Measurements from ENCODE around the gene IKZF2.
A peak's percentile ranks its signal among the peaks of the same experiment; 100 is the strongest.

IKZF2 gene

DNA sequence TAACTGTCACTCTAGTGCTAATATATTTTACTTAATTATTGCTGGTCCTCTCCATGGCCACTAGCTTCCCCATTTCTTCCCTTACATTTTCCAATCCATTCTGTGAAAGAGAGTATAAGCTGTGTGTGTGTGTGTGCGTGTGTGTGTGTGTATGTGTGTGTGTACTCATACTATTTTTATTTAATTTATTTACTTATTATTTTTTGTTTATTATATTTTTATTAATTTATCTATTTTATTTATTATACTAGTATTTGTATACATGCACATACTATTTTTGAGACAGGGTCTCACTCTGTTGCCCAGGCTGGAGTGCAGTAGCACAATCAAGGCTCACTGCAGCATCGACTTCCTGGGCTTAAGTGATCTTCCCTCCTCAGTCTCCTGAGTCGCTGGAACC is 59.6 kb downstream of the IKZF2 start:
- DNase-seq, result no peak

DNA sequence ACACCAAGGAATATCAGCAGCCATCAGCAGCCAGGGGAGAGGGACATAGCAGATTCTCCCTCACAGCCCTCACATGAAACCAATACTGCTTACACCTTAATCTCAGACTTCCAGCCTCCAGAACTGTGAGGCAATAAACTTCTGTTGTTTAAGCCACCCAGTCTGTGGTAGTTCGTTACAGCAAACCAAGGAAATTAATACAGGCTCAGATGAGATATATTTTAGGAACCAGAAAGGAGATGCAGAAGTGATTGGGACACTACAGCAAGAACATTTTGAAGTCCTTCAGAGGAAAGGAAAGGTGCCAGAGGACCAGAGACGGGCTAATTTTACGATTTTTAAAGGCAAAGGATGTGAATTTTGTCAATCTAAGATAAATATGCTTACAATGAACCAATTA is 60.6 kb downstream of the IKZF2 start:
- DNase-seq, result no peak

DNA sequence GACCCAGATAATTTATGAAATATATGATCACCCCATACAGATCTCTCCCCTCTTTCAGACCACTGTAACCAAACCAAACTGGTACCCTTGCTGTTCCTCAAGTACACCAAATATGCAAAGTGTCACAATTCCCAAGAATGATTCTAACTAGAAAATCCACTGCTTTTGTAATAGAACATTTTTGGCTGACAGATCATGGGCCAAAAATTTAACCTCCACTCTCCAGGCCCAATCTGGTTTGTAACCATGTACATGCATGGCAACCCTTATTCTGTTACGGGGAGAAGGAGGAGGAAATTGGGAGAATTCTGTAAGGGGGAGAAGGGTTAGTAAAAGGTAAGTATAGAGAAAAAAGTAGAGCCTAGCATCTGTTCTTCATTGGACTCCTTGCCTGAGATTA is 62.0 kb downstream of the IKZF2 start:
- DNase-seq, result no peak

DNA sequence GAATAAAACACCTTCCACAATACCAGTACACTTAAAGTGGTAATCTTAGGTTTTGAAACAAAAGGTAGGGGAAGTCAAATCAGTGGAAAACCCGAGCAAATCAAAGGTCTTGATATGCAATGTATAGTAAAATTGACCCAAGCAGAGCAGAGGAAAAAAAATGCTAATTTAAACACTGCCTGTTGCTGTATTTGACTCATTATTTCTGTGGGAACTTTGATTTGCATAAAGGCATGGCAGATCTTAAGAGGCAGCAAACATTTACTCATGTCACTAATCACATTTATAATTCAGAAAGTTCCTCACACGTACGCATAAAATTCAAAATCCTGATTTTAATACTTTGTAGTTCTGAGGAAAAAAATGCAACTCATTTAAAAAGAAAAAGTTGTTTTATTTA is 64.4 kb downstream of the IKZF2 start:
- no peak for DNase-seq

DNA sequence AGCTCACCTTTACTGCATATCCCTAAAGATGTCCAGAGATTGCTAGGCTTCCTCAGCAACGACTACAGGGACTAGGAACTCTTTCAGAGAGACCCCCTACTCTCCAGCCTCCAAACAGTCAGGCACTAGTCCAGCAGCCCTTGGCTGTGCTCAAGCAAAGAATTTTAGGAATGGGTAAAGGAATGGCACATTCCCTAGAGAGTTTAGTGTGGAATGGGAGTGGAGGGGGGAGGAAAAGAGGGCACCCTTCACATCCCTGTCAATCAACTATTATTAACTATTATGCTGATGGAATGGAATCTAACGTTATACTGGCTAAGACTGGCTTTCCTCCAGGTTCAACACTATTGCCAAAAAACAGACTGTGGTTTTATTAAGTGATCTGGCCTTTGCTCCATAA is 64.8 kb downstream of the IKZF2 start:
- DNase-seq, result no peak

DNA sequence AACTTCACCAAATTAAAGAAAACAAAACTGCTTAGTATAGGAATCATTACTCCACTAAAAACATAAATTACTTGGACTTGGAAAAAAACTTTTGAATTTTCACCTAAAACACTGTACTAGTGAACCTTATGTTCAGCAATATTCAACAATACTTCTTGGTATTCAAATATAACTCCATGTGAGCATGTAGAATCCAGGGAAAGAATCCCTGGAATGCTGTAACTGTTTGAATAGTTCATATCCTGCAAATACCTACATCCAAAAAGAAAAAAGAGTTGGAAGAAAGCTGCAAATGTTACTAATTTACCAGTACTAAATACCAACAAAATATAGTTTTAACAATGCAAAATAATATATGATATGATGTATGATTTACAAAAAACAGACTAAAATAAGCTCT is 65.4 kb downstream of the IKZF2 start:
- DNase-seq, result no peak

DNA sequence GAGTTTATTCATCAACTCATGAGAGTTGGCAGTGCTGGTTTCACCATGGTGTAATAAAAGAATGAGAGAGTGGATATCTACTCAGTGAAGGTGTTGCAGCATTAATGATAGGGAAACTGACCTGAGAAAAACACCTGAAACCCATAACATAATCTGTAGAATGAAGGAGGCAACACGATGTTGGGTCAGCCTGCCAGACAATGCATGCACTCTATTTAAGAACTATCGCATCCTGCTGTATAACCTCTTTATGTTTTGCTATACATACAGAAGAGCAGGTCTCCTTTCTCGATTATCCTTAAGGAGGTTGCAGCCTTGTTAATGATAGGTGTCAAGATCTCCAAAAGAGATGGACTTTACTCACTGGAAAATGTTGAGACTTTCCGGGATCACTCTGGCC is 65.9 kb downstream of the IKZF2 start:
- no peak for DNase-seq

DNA sequence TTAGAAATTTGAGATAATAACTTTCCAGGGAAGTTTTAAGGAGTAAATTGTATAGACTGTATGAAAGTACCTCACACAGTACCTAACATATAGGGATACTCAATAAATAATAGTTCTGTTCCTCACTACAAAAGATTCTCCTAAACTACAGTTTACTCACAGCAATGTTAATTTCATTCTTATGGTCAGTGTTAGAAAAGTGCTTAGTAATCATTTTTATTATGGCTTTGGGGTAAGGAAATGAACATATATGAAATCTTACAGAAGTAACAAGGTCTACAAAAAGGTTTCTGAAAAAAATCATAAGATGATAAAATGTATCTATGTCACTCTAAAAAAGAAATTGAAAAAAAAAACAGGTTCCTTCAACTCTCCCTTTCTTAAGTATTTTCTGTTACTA is 67.2 kb downstream of the IKZF2 start:
- DNase-seq, result no peak

DNA sequence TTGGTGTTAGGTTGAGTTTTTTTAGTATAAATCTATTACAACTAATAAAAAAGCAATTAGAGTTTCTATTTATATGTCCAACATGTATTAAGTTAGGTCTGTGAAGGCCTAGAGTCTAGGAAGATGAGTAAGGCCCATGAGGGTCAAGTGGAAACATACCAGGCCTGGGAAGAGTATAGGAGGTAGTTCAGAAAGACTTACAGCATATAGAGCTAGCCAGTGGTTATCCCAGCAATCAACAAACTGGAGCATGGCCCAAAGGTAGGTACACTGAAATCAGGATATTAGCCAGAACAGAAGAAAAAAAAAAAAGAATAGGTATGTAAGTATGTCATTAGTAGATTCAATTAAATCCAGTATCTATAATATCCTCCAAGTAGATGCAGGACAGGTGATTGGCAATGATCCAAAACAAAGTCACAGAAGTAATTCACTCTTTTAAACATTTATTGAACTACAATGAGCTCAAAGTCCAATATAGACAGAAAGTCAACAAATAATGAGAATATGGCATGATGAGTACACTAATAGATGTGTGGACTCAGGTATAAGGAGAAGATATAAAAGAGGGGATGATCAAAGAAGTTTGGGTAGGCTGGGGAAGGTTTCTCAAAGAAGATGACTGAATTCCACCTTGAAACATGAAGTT is 70.3 kb downstream of the IKZF2 start:
- DNase-seq, result no peak

DNA sequence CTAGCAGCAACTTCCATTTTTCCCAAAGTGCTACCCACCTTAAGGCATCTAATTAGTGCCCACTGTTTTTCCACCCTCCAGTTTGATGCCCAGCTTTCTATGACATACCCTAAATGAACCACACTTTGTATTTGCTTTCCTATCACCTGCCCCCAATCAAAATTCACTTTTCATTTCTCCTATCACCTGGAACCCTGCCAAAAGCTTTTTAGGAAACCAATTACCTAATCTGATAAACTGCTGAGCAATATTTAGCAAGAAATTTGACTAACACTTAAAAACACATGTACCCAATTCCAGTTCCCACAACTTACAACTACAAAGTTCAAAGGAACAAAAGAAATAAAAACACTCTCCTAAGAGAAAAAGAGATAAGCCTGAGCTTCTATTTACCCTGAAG is 71.7 kb downstream of the IKZF2 start:
- no peak for DNase-seq

DNA sequence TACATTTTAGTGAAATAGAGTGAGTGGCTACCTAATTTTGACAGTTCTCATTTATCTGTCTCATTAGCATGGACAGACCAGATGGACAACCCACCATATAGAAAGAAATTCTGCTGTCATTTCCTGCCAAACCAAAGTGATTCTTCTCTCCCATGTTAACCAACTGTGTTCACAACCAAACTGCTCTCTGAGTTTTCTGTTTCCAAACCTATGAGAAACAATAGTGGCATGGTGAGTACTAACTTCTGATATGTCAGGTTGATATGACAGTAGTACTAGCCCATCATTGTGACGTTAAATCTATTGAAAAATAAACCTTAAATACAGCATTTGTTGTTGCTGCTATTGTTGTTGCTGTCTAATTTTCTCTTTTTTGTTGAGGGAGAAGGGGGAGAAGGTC is 72.7 kb downstream of the IKZF2 start:
- DNase-seq, result no peak

DNA sequence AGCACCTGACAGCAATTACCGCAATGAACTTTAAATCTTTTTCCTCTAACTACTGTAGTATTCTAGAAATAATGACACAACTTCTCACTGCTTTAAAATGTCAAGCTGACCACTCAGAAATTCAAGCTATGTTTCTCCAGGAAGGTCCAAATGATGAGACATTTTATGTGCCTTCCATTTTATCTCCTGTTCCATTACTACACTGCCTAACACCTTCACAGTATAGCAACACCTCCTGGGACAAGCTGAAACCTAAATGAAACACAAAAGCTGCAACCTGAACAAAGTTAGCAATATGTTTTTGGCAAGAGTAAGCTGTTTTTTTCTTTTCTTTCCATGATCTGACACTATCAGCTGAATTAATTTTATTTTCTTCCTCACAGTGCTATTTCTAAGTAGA is 81.9 kb downstream of the IKZF2 start:
- DNase-seq, result no peak

DNA sequence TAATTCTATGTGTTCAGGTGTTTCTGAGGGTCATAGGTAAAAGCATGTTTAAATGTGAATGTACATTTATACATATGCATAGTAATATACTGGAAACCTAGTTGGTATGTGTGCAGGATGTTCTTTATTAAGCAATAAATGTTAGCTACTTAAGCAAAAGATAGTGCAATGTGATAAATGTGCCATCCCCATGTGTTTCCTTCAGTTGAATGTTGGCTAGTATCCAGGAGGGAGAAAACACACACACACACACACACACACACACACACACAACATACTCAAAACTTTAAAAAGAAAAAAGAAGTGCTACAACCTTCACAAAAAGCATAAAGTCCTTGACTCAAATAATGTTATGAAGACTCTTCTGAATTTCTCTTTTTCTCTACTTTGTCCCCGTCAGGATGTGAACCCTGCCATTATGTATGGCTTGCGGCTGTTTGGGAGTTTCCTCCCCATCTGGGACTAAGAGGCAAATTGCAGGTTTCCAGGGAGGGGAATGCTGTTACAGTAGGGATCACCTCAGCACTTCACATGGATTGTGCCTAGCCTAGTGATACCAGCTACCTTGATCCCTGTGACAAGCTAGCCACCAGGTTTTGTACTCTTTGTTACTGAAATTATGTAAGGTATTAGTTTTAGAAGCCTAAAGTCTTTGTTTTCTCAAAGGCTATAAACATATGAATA is 82.6 kb downstream of the IKZF2 start:
- DNase-seq, result no peak

DNA sequence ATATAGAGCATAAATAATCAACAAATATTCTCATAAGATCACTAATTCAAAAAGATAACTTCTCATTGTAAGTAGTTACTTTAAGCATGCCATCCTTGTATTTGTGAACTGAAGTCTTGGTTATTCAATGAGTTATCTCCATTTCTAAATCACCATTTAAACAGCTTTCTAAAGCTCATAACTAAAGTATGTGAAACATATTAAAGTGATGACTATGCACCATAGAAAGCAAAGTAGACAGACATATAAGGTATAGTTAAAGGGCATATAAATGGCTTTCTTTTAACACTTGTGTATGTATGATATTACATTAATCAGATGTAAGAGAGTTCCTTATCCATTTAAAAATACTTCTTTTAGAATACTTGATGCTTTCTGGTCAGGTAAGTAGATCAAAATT is 83.5 kb downstream of the IKZF2 start:
- DNase-seq, result no peak

DNA sequence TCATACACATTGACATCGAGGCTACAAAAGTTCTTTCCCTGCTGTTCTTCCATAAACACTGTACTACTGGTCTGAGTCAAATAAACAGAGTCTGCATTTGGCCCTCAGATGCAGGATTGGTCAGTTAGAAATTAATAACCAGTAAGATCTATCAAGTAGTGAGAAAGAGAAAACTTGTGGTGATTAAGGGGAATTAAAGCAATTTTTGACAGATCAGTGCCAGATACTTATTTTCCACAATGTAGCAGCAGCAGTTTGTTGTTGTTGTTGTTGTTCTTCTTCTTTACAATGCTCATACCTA is 85.0 kb downstream of the IKZF2 start:
- no peak for DNase-seq

DNA sequence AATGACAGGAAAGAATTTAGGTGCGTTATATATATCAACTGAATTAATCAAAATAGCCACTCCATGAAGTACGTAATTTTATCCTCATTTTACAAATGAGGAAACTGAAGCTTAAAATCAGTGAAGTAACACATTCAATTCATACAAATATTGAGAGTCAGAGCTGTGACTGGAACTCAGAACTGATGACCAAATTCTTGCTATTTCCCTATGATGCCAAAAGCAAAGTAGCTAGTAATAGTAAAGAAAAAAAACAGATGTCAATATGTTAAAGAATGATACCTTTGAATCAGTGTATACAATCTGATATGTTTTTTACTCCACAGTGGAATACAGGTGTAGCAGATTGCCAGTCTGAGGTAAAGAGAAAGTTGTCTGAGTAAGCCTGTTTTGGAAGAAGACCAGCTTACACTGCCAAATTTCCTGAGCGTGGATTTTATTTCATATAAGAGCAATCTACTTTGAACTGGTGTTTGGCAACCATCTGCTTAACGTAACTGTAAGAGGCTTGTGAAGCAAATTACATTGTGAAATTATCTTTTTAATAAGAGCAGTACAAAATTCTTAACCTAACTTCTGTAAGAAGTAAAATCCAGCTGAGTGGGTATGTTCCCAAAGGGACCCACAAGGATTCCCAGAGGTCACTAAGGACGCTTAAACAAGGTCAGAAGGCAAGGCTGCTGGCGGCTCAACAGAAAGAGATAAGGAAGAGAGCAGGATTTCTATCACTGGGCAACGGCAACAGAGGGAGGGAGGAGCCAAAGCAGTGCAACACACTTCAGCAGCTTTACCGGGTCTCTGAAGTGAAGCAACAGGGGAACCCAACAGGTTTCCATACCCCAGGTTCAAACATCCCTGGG is 85.6 kb downstream of the IKZF2 start:
- DNase-seq, result peak; percentile 31

DNA sequence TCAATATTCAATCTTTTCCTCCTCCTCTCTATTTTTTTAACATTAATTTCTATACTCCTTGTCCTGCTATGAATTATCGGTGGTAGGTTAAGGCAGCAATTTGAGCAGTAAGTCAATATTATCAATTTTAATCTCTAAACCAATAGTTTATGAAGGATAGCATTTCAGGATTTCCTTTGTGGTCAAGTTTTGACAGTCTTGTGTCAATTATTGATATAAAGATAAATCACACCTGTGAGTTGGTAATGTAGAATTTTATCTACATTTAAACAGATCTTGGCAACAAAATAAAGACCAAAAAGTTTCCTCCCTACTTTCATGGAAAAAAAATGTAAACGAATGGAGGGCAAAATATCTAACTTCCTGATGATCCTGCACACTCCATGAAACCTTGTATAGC is 87.3 kb downstream of the IKZF2 start:
- DNase-seq, result no peak

DNA sequence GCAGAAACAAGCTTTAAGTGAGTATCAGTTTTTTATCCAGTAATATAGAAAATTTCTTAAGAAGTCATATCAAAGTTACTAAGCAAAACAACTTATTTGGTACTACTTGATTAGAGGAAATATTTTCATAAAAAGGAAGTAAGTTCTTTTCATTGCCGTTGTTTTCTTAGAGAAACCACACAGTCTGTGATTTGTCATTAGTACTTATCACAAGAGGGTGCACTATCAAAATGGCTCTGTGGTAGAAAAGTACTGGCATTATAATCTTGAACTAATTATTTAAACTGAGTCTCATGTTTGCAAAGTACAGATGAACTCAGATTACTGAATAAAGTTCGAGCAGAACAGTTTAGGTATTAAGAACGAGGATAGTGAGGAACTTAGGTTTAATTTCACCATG is 93.4 kb downstream of the IKZF2 start:
- DNase-seq, result no peak

DNA sequence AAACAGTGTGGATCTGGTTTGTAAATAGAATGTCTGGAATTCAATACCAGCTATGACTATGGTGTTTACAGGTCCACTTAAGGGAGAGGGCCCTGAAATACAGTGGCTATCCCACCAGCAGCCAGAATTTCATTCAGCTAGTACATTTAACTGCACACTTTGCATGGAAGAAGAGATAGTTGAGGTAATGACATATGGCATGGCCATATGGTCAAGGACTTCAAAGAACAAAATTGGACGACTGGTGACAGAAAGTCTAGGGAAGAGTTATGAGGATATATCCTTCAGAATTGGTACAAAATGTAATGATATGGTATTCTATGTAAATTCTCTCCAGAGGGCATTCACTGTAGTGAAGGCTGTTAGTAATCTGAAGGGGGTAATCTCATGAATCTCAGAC is 105.0 kb downstream of the IKZF2 start:
- no peak for DNase-seq

DNA sequence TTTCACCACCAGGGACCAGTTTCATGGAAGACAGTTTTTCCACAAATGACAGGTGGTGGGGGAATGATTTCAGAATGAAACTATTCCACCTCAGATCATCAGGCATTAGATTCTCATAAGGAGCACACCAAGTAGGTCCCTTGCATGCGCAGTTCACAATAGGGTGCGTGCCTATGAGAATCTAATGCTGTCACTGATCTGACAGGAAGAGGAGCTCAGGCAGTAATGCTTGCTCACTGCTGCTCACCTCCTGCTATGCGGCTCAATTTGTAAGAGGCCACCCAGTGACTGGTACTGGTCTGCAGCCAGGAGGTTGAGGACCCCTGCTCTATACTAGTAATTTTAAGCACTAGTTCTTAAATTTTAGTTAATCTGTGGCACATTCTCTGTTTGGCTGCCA is 107.8 kb downstream of the IKZF2 start:
- DNase-seq, result no peak

DNA sequence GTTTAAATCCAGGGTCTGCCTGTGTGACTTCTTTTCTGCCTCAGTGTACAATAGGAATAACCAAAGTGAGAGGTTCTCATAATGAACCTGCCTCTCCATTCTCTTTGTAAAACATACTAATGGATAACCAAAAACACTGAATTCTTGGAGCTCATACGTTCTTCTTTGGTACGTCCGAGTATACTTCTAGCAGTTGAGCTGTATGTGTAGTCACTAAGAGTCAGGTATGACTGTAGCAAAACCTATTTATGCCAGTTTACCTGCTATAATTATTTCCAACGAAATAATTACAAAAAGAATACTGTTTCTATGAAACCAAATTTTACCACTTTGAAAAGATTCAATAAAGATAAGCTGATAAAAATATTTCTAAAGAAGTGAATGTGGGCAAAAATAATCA is 109.2 kb downstream of the IKZF2 start:
- no peak for DNase-seq

DNA sequence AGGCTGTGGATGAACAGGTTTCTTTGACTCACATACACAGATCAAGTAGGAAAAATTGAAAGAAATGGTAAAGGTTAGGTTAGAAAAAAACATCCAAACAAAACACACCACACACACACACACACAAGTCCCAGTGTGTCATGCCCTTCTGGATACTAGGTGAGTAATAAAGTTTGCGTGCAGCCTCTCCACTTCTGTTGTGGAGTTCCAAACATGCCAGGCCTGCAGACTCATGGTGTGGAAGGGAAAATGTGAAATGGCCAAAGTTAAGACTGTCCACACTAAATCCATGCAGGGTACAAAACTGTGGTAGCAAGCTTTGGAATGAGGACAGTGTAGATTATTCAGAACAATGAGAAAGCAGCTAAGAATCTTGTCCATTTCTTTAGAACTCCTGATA is 114.6 kb downstream of the IKZF2 start:
- no peak for DNase-seq

DNA sequence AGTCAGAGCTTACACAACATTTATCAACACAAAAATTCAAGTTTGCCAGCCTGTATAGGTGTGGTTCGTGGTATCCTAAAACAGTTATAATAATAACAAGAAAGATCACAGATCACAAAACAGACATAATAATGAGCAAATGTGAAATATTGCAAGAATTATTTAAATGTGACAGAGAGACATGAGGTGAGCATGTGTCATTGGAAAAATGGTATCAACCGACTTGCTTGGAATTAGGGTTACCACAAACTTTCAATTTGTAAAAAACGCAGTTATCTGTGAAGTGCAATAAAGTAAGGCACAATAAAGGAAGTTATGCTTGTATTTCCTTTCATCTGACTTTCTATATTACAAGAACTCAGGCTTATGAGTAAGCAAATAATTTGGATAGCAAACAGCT is 116.8 kb downstream of the IKZF2 start:
- DNase-seq, result no peak

DNA sequence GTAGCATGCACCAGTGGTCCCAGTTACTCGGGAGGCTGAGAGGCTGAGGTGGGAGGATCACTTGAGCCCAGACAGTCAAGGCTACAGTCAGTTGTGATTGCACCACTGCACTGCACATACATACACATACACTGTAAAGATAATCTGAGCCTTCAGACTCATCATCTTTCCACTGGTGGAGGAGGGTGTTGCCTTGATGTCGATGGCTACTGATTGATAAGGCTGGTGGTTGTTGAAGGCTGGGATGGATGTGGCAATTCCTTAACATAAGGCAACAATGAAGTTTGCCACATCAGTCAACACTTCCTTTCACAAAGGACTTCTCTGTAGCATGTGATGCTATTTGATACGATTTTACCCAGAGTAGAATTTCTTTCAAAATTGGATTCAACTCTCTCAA is 118.8 kb downstream of the IKZF2 start:
- DNase-seq, result no peak

DNA sequence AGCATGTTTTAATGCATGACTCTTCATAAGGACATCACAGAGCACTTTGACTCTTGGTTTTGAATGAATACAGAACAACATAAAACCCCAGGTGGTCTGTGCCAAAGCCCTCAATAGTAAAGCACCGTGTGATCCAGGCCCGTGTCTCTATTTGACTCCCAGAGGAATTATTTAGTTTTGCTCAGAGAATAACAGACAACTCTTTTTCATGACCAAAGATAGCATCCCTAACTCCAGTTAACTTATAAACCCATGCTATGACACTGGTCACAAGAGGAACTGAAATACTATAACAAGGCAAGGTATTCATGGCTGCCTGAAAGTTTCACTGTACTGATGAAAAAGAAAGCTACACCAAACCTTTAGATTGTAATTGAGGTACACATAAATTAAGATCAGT is 128.4 kb downstream of the IKZF2 start:
- DNase-seq, result no peak
